GM18873 (cell line): ENCODE results near the gene ATP2A3.

Experiments
- ATAC-seq: cut with Tn5 transposase; IDR thresholded peaks from one replicate; pipeline ENCODE4 v1.9.1; 2021; ENCODE audit warnings: mild to moderate bottlenecking, moderate library complexity, moderate number of reproducible peaks; ENCODE audit not compliant: unreplicated experiment, low FRiP score

ATP2A3 gene

GRCh38 chr17:3935825-3936355, 28.3 kb downstream of the ATP2A3 start:
- no peak for ATAC-seq

DNA sequence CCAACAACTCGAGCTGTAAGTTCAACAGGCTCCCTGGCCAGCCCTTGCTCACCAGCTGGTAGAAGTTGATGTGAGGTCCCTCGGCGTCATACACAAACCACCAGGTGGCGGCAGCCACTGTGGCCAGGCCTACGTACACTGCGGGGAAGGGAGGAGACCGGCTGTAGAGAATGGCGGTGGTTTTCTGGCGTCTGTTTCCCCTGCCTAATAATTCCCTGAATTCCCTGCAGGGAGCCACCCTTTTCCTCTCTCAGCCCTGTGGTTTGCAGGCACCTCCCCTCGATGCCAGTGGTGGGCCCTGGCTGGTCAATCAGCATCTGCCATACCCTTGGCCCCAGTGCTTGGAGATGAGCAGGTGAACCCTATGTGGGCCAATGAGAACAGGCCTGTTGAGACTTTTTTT, 29.1 kb downstream of the ATP2A3 start:
- ATAC-seq: no peak

GRCh38 chr17:3929764-3930163, 34.5 kb downstream of the ATP2A3 start:
- ATAC-seq: no peak

GRCh38 chr17:3929181-3929580, 35.1 kb downstream of the ATP2A3 start:
- no peak for ATAC-seq

GRCh38 chr17:3928406-3928805, 35.8 kb downstream of the ATP2A3 start:
- ATAC-seq: no peak

DNA sequence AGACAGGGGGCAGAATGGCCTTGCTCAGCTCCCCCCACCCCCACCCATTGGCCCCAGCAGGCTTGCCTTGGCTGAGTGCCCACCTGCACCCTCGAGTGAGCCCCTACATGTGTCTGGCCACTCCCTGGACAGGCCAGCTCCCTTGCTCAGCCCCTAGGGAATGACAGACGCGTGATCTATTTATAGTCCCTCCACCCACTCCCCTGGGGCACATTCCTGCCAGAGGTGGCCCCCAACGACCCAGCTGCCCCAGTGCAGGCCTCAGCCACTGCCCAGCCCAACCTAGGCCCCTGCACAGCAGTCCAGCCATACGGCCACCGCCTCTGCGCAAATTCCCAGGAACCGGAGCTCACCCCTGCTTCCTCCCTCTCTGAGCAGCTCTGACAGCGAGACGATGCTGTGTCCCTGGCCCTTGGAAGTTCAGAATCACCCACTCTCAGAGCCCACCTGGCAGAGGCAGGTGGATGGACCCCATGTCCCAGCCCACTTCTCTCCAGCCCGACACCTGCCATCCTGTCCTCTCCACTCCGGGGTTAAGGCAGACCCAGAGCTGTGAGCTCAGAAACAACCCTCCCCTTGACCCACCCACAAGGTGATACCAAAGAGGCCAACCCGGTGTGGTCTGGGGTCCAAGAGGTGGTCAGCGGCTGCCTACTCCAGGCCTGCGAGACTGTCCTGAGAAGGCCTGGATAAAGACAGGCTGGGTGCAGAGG, 36.5 kb downstream of the ATP2A3 start:
- ATAC-seq: no peak

DNA sequence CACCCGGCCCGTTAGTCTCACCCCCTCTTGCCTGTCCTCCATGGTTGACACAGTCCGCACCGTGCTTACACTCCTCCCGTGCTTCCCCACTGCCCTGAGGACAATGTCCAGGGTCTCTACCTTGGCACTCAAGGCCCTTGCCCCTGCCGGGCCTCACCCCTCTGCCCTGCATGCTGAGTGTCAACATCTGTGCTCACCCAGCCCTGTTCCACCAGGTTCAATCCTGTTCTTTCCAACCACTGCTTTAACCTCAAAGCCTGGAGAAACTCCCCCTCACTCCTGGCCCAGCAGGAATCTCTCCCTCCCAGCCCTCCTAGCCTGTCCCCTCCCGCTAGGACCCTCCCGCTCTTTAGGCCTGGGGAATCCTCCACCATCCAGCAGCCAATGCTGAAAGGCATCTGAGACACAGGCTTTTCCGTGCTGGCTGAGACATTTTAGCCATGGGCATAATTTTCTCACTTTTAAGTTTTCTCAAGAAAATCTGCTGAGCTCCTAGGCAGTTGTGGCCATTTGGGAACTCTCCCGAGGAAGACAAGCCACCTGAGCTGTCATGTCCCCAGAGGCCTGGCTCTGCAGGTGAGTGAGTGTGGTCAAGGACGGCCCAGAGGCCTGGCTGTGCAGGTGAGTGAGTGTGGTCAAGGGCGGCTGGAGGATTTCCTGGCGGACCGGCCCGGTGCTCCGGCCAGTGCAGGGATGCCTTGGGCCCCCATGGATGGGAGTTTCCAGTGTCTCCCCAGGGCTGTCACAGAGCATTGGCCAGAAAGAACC, 37.2 kb downstream of the ATP2A3 start:
- ATAC-seq: no peak

DNA sequence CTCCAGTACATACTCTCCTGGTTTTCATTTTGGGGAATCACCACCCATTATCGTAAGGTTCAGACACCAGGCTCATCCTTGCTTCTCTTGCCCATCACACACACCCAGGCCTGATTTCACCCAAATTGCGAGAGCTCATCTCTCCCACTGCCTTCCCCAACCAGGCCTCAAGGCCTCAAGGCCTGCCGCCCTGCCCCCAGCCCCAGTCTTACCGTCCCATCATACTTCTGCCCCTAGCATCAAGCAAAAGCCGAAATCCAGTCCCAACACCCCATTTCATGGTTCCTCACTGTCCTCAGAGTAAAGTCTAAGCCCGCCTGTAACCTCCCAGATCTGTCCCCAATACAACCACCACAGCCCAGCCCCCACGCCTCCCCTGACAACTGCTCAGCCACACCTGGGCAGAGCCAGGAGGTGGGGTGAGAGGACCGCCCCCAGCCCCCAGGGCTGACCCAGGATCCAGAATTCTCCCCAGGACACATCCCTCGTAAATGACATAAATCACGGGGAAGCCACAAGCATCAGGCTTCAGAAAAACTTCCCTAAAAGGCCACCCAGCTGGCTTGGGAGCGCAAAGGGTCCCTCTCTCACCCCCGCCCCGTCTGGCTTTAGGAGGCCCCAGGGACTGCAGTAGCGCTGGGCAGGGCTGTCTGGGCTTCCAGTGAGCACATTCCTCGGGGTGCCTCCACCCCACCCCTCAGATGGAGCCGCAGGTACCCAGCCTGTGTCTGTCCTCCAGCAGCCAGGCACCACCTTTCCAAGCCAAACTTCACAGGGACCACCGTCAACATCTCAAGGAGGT, 38.4 kb downstream of the ATP2A3 start:
- no peak for ATAC-seq

DNA sequence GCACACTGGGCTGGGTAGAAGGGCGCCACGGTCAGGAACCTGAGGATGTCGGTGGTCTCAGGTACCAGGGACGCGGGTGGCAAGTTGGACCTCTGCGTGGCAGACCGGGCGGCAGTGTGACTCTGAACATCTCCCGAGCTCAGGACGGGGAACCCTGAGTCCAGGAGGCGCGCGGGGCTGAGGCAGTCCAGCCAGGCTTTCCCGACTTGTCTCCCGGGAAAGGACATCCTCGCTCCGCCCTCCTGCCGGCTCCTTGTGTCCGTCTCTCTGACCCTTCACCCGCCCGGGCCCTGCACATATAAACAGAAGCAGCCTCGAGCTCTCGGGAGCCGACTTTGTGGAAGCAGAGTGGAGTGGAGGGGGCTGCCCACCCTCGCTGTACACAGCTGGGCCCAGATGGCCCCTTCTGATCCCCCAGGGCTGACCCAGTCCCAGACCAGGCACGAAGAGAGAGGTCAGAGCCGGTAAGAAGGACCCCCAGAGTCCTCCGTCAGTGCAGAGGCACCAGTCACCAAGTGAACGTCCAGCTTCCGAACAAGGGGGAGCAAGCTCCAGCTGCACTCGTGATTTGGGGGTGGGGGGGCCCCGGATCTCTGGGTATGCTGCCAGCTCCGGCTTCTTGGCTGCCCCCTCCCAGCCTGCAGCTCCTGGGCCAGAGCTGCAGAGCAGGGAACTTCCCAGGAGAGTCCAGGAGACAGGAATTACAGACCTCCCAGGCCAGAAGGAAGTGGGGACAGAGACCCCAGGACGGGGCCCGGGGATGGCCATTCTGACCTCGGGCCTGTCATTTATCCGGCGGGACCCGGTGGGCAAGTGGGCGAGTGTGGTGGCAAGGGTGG, 39.5 kb downstream of the ATP2A3 start:
- ATAC-seq: no peak

- no peak for ATAC-seq
These were observed 40.6 kb downstream of the ATP2A3 start for GRCh38 chr17:3923466-3924190.

DNA sequence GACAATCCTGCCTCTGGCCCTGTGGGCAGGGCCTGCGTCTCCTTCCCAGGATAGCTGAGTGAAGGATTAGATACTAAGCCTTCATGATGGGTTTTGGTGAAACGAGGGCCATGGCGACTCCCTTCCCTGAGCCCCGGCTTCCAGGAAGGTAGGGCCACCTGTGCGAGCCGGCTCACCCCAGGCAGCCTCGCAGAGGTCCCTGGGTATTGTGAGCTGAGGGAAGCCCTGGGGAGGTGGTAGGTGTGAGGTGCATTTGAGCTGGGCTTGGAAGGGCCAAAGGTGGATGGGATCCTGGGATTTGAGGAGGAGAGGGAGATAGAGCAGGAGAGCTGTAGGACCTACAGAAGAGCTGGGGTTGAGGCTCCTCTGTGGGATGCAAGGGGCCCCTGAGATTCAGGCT, 41.5 kb downstream of the ATP2A3 start:
- ATAC-seq: no peak

DNA sequence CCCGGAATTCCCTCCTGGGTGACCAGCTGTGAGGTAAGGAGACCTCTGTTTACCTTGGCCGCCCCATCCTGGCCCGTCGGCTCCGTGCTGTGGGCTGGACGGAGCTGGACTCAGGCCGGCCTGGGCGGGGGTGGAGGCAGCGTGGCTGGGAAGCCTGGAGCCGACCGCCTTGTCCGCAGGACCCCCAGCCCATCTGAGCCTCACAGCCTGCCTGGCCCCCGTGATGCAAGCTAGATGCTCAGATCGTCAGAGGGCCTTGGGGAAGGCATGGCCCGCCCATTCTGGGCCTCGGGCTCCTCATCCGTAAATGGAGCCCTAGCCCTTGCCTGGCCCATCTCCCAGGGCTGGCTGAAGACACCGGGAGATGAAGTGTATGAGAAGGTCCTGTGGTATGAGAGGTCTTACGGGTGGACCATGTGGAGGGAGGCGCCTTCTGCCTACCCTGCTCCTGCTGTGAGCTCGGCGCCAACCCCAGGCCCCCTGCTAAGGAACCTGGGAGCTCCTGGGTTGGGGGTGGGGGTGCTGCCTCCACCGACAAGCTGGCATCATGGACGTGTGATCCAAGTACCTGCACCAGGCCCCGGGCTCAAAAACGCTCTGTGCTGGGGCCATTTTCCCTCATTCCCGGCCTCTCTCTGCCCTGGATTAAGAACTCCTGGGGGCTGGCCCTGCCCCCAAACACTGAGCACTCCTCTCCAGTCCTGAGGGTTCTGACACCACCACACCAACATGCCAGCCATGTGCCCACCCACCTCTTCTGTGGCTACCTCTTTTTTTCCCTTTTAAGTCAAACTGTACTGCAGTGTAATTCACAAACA, 42.5 kb downstream of the ATP2A3 start:
- no peak for ATAC-seq

GRCh38 chr17:3921006-3921405, 43.2 kb downstream of the ATP2A3 start:
- no peak for ATAC-seq

DNA sequence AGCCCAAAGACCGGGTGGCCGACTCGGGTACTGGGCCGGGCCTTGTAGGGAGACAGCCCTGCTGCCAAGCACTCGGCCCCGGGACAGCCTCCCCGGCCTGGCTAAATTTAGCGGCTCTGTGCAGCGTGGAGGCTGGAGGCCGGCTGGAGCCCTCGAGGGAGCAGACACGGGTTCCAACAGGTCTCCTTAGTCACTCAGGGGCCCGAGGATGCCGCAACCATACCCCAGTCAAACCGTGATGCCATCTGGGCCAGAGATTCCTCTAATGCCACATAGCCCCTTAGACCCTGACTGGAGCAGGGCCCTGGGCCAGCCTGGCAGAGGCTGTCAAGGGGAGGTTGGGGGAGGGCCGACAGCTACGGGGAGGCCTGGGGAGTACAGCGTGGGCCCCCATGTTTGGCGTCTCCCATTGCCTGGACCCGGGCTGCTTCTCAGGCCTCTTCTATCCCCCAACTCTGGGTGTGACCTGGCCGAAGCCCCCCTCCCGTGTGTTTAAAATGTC, 45.1 kb downstream of the ATP2A3 start:
- ATAC-seq: no peak

DNA sequence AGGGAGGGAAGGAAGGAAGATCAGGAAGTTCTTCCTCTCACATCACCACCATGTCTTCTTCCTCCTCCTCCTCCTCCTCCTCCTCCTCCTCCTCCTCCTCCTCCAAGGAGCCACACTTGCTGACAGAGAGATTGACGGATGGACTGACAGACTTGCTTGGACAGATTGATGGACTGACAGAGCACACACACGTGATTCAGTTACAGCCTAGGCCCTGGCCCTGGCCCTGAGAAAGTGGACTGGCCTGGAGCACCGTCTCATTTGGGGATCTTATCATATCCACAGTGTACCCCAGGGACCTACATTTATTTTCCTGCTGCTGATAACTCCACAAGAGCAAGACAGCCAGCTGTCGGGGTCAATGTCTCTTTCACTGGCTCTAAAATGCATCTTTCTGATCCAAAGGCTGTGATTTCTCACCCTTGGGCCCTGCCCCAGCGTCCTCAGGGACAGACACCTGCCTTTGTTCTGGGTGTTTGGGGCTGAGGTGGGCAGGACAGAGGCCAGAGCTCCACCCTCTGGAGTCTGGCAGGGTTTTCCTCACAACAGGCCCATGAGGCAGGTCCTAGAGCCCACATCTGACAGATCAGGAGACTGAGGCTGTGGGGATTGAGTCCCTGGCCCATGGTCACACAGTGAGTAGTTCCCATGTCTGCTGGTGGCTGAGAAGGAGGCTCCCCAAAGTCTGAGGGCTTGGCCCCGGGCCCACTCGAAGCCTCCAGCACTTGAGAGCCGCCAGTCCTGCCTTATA, 45.7 kb downstream of the ATP2A3 start:
- ATAC-seq: no peak

DNA sequence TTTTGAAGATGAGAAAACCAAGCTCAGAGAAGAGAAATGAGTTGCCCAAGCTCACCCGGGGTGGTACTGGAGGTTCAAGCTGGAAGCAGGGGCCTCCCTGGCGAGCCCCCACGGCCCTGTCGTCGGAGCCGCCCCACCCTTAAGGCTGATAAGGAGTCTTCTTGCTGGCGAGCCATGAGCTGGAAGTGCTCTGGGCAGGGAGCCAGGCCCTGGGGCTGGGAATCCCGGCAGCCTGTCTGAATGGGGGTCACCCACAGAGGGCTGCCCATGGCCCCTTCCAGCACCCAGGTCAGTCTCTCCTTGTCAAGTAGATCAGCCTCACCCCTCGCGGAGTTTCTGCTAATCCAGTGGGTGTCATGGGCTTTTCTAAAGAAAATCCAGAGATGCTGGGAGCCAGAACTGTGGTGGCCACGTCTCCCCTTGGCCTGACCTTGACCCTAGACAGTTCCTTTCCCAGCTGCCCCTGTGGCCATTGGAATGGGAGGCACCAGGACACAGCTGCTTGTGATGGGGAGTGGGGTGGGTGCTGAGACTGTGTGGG, 46.8 kb downstream of the ATP2A3 start:
- no peak for ATAC-seq

- no peak for ATAC-seq
These were observed 47.4 kb downstream of the ATP2A3 start for GRCh38 chr17:3916825-3917224.
